Mesodermal cell (in vitro differentiated cells): ENCODE results near the gene TRIM25. TPM values are rescaled to one million over a fixed set of nuclear protein-coding genes. Genes with fewer than 3 reads are reported as not detected.

Source experiments
- H3K27ac ChIP-seq: 2 replicates; pipeline ENCODE4 v1.7.0; 2013; ENCODE audit warnings: mild to moderate bottlenecking, low read depth, low read length, moderate library complexity; ENCODE audit not compliant: severe bottlenecking
- H3K36me3 ChIP-seq: 2 replicates; pipeline ENCODE4 v1.7.1; 2013; ENCODE audit warnings: mild to moderate bottlenecking, low read length, moderate library complexity; ENCODE audit not compliant: control insufficient read depth, insufficient read depth
- H3K4me1 ChIP-seq: one replicate; pipeline ENCODE4 v1.7.1; 2013; ENCODE audit warnings: mild to moderate bottlenecking, low read length; ENCODE audit not compliant: insufficient read depth, control insufficient read depth, poor library complexity, severe bottlenecking
- H3K4me3 ChIP-seq: 2 replicates; pipeline ENCODE4 v1.7.0; 2013; ENCODE audit warnings: low read length, control low read depth, mild to moderate bottlenecking; ENCODE audit not compliant: insufficient read depth, poor library complexity, severe bottlenecking; ENCODE audit errors: extremely low read depth
- H3K9me3 ChIP-seq: 2 replicates; pipeline ENCODE4 v1.7.1; 2013; ENCODE audit warnings: mild to moderate bottlenecking, low read length, moderate library complexity; ENCODE audit not compliant: control insufficient read depth
- WGBS, 2 experiments: methylation state at CpG; one replicate each; pipeline ENCODE4 v1.1.5; 2013; ENCODE audit warnings: missing lambda C conversion rate in 2 of 2; ENCODE audit not compliant: insufficient coverage in 2 of 2; 5-methylcytosine and 5-hydroxymethylcytosine counted together
- polyA plus RNA-seq, 2 experiments: library from polyadenylated mRNA; stranded (reverse); fragments of 50-300 nt; gene quantifications; one replicate each; pipeline ENCODE4 v1.2.3, GENCODE V29; 2013

TRIM25 gene, protein sequence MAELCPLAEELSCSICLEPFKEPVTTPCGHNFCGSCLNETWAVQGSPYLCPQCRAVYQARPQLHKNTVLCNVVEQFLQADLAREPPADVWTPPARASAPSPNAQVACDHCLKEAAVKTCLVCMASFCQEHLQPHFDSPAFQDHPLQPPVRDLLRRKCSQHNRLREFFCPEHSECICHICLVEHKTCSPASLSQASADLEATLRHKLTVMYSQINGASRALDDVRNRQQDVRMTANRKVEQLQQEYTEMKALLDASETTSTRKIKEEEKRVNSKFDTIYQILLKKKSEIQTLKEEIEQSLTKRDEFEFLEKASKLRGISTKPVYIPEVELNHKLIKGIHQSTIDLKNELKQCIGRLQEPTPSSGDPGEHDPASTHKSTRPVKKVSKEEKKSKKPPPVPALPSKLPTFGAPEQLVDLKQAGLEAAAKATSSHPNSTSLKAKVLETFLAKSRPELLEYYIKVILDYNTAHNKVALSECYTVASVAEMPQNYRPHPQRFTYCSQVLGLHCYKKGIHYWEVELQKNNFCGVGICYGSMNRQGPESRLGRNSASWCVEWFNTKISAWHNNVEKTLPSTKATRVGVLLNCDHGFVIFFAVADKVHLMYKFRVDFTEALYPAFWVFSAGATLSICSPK
- 11.1 TPM for polyA plus RNA-seq (2013, experiment 1 of 2)
- 16.5 TPM for polyA plus RNA-seq (2013, experiment 2 of 2)

- H3K9me3 ChIP-seq = peaks cover 10% of the 10 kb centered on the region
- peak within 1 kb of the TSS; percentile 57 for H3K4me3 ChIP-seq
- peaks cover 10% of the 10 kb centered on the region for H3K4me1 ChIP-seq
- no peak within 1 kb of the TSS for H3K27ac ChIP-seq
- no peaks in the 10 kb centered on the region for H3K36me3 ChIP-seq
- WGBS, 2 experiments = 0 to 1% methylated on average over 48 to 56 of the region's 58 CpGs
Measured at GRCh38 chr17:56913867-56914580, at the start of gene TRIM25. Gene TRIM25 (minus strand): TSS chr17:56914049. CDS start chr17:56913988, 61 bp downstream.

GRCh38 chr17:56960596-56961538 is 47.0 kb upstream of the TRIM25 start, which contains the start of gene COIL:
Gene COIL (minus strand): TSS chr17:56961050. CDS start chr17:56961019, 31 bp downstream.
- WGBS, 2 experiments = 0% methylated on average over 34 to 38 of the region's 59 CpGs
- Histone ChIP-seq H3K4me3 (peak within 1 kb of the TSS; percentile 88), H3K9me3 (no peaks in the 10 kb centered on the region), H3K4me1 (no peaks in the 10 kb centered on the region), H3K36me3 (no peaks in the 10 kb centered on the region), H3K27ac (peak within 1 kb of the TSS; percentile 98)

DNA sequence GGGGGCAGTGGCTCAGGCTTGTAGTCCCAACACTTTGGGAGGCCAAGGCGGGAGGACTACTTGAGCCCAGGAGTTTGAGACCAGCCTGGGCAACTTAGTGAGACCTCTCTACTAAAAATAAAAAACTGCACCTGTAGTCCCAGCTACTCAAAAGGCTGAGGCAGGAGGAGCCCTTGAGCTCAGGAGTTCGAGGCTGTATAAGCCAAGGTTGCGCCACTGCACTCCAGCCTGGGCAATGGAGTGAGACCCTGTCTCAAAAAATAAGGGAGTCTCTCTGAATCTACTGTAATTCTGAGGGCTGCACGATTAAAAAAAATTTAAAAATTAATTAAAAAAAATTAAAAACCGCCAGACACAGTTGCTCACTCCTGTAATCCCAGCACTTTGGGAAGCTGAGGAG is 43.1 kb upstream of the TRIM25 start:
- peaks cover 21% of the 10 kb centered on the region for H3K36me3 ChIP-seq
- no peak overlapping the region for H3K4me3 ChIP-seq
- no peaks in the 10 kb centered on the region for H3K9me3 ChIP-seq
- 77 to 94% methylated on average over 2 to 3 of the region's 5 CpGs for WGBS, 2 experiments
- no peak overlapping the region for H3K27ac ChIP-seq
- no peaks in the 10 kb centered on the region for H3K4me1 ChIP-seq

GRCh38 chr17:56949595-56949994 is 35.7 kb upstream of the TRIM25 start:
- peaks cover 80% of the 10 kb centered on the region for H3K36me3 ChIP-seq
- H3K4me1 ChIP-seq = no peaks in the 10 kb centered on the region
- 94% methylated on average over 2 of the region's 3 CpGs; no CpG with 5 or more reads in 1 of the 2 experiments for WGBS, 2 experiments
- no peak overlapping the region for H3K4me3 ChIP-seq
- H3K9me3 ChIP-seq = no peaks in the 10 kb centered on the region
- no peak overlapping the region for H3K27ac ChIP-seq

GRCh38 chr17:56948491-56948890 is 34.6 kb upstream of the TRIM25 start:
- Histone ChIP-seq H3K9me3 (no peaks in the 10 kb centered on the region), H3K36me3 (peaks cover 82% of the 10 kb centered on the region), H3K27ac (no peak overlapping the region), H3K4me3 (no peak overlapping the region), H3K4me1 (no peaks in the 10 kb centered on the region)
- WGBS, 2 experiments = no CpG with 5 or more reads among the region's 1 CpG

GRCh38 chr17:56947741-56948140 is 33.9 kb upstream of the TRIM25 start:
- WGBS, 2 experiments = no CpG with 5 or more reads among the region's 1 CpG
- H3K4me1 ChIP-seq = no peaks in the 10 kb centered on the region
- no peak overlapping the region for H3K27ac ChIP-seq
- peaks cover 85% of the 10 kb centered on the region for H3K36me3 ChIP-seq
- no peaks in the 10 kb centered on the region for H3K9me3 ChIP-seq
- no peak overlapping the region for H3K4me3 ChIP-seq

GRCh38 chr17:56945938-56946505 is 32.2 kb upstream of the TRIM25 start:
- Histone ChIP-seq H3K9me3 (no peaks in the 10 kb centered on the region), H3K4me1 (no peaks in the 10 kb centered on the region), H3K4me3 (no peak overlapping the region), H3K27ac (no peak overlapping the region), H3K36me3 (peaks cover 87% of the 10 kb centered on the region)
- WGBS, 2 experiments = 100% methylated on average over 1 of the region's 3 CpGs; no CpG with 5 or more reads in 1 of the 2 experiments

DNA sequence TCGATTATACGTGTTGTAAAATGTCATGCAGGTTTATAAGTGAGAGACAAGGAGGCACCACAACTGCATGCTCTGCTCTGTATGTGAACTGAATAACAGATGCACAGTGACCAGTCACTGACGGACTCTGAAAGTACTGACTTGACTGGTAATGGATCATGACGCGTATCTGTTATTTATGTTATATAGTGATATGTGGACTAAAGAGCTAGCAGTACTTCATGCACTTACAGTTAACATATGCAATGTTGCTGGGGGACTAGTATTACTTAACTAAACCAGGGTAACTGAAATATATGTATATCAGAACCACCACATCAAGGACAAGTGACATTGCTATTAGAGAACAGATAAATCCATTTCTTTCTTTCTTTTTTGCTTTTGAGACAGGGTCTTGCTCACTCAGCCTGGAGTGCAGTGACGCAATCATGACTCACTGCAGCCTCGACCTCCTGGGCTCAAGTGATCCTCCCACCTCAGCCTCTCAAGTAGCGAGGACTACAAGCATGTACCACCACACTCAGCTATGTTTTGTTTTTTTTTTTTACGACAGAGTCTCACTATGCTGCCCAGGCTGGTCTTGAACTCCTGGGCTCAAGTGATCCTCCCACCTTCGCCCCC is 29.8 kb upstream of the TRIM25 start:
- Histone ChIP-seq H3K36me3 (peaks cover 86% of the 10 kb centered on the region), H3K4me3 (no peak overlapping the region)
- WGBS, 2 experiments = 89 to 97% methylated on average over 7 of the region's 10 CpGs

DNA sequence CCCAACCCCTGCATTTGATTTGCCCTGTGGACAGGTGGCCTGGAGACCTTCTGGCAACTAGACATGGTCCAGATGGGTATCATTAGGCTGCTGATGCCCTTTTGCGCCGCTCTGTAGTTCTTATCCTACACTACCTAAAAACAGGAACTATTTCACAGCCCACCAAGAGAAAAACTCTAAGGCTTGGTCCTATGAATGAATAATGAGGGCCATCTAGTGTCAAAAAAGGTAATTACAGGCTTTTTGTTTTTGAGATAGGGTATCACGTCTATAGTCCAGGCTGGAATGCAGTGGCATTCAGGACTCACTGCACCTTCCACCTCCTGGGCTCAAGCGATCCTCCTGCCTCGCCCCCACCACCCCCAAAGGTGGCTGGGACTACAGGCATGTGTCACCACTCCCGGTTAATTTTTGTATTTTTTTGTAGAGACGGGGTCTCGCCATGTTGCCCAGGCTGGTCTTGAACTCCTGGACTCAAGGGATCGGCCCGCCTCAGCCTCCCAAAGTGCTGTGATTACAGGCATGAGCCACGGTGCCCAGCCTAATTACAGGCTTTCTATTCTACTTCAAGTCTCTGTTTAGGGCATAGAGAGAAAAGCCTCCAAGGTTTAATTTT is 26.1 kb upstream of the TRIM25 start:
- peaks cover 14% of the 10 kb centered on the region for H3K4me1 ChIP-seq
- H3K36me3 ChIP-seq = peaks cover 89% of the 10 kb centered on the region
- H3K9me3 ChIP-seq = no peaks in the 10 kb centered on the region
- no peak overlapping the region for H3K4me3 ChIP-seq
- 17 to 69% methylated on average over 1 to 11 of the region's 11 CpGs for WGBS, 2 experiments
- no peak overlapping the region for H3K27ac ChIP-seq

More for the DNA sequence above, 29.8 kb upstream of the TRIM25 start:
- Histone ChIP-seq H3K9me3 (no peaks in the 10 kb centered on the region), H3K4me1 (peaks cover 5% of the 10 kb centered on the region), H3K27ac (no peak overlapping the region)
